OCI-LY1 (cell line): ENCODE measurements around the gene TMCC1.
A peak's percentile ranks its signal among the peaks of the same experiment; 100 is the strongest.

Source experiments
- H2AFZ ChIP-seq: fragments of 200-600 bp; sonication (generic), shearing (Covaris generic); 2 replicates; pipeline ENCODE4 v1.6.0; 2014; ENCODE audit warnings: antibody characterized with exemption, mild to moderate bottlenecking, low read length
- H3F3A ChIP-seq: fragments of 200-600 bp; sonication (generic), shearing (Covaris generic); 2 replicates; pipeline ENCODE4 v1.6.0; 2014; ENCODE audit warnings: mild to moderate bottlenecking, antibody characterized with exemption, low read length, moderate library complexity; ENCODE audit not compliant: insufficient read depth
- H3K27ac ChIP-seq: fragments of 200-600 bp; sonication (generic); 2 replicates; pipeline ENCODE4 v1.5.1; 2014; ENCODE audit warnings: low read length, mixed run types, mild to moderate bottlenecking, low read depth; ENCODE audit not compliant: poor library complexity, severe bottlenecking
- H3K27me3 ChIP-seq: fragments of 200-600 bp; sonication (generic); 2 replicates; pipeline ENCODE4 v1.6.0; 2014; ENCODE audit warnings: antibody characterized with exemption, mild to moderate bottlenecking, low read length, moderate library complexity; ENCODE audit not compliant: insufficient read depth
- H3K36me3 ChIP-seq: fragments of 200-600 bp; sonication (generic); 2 replicates; pipeline ENCODE4 v1.6.1; 2014; ENCODE audit warnings: mild to moderate bottlenecking, antibody characterized with exemption, low read length, moderate library complexity, mixed read lengths; ENCODE audit not compliant: insufficient read depth
- H3K4me1 ChIP-seq: fragments of 200-600 bp; sonication (generic); 2 replicates; pipeline ENCODE4 v1.5.1; 2014; ENCODE audit warnings: mild to moderate bottlenecking, low read length, moderate library complexity; ENCODE audit not compliant: insufficient read depth, severe bottlenecking
- H3K4me2 ChIP-seq: fragments of 200-600 bp; sonication (generic), shearing (Covaris generic); 2 replicates; pipeline ENCODE4 v1.6.1; 2014; ENCODE audit warnings: low read length
- H3K4me3 ChIP-seq: fragments of 200-600 bp; sonication (generic); 2 replicates; pipeline ENCODE4 v1.5.1; 2014; ENCODE audit warnings: low read length, low read depth, mild to moderate bottlenecking, mixed read lengths; ENCODE audit not compliant: poor library complexity, severe bottlenecking
- H3K79me2 ChIP-seq: fragments of 200-600 bp; shearing (Covaris generic); 2 replicates; pipeline ENCODE4 v1.6.1; 2016; ENCODE audit warnings: mixed run types, low read length, mixed read lengths; ENCODE audit not compliant: insufficient read depth
- H3K9ac ChIP-seq: fragments of 200-600 bp; sonication (generic), shearing (Covaris generic); 2 replicates; pipeline ENCODE4 v1.6.1; 2014; ENCODE audit warnings: mild to moderate bottlenecking, low read length, mixed read lengths
- H3K9me2 ChIP-seq: fragments of 200-600 bp; sonication (generic), shearing (Covaris generic); 2 replicates; pipeline ENCODE4 v1.6.1; 2014; ENCODE audit warnings: low read depth, mild to moderate bottlenecking, low read length, mixed read lengths
- H3K9me3 ChIP-seq: fragments of 200-600 bp; shearing (Covaris generic); 2 replicates; pipeline ENCODE4 v1.6.1; 2014; ENCODE audit warnings: low read length, mixed read lengths
- H4K20me1 ChIP-seq: fragments of 200-600 bp; sonication (generic), shearing (Covaris generic); 2 replicates; pipeline ENCODE4 v1.6.0; 2016; ENCODE audit warnings: mild to moderate bottlenecking, low read length; ENCODE audit not compliant: insufficient read depth
- EZH2 ChIP-seq: fragments of 200-600 bp; sonication (generic), shearing (Covaris generic); IDR thresholded peaks from 2 replicates; pipeline ENCODE4 v1.8.0; 2017; ENCODE audit warnings: borderline replicate concordance, mixed run types, mild to moderate bottlenecking, antibody characterized with exemption, low read length, moderate library complexity, mixed read lengths
- TF ChIP-seq, protein P1 (sequence below): fragments of 200-600 bp; sonication (generic), shearing (Covaris generic); IDR thresholded peaks from 2 replicates; pipeline ENCODE4 v1.5.1; 2017; ENCODE audit warnings: mild to moderate bottlenecking, antibody characterized with exemption, low read length, moderate library complexity, mixed read lengths

The TMCC1 gene

GRCh38 chr3:129605203-129605921 is 288.1 kb downstream of the TMCC1 start:
- no peaks in the 10 kb centered on the region for H4K20me1 ChIP-seq
- peaks cover 17% of the 10 kb centered on the region for H3K4me1 ChIP-seq
- no peak overlapping the region; the same call in 1 of the 2 replicates for H3K9ac ChIP-seq
- peaks cover 17% of the 10 kb centered on the region for H3K27me3 ChIP-seq
- no peak overlapping the region for H3K27ac ChIP-seq
- H3K9me2 ChIP-seq, result no peaks in the 10 kb centered on the region
- no peak for TF ChIP-seq EZH2
- TF ChIP-seq, protein P1, sequence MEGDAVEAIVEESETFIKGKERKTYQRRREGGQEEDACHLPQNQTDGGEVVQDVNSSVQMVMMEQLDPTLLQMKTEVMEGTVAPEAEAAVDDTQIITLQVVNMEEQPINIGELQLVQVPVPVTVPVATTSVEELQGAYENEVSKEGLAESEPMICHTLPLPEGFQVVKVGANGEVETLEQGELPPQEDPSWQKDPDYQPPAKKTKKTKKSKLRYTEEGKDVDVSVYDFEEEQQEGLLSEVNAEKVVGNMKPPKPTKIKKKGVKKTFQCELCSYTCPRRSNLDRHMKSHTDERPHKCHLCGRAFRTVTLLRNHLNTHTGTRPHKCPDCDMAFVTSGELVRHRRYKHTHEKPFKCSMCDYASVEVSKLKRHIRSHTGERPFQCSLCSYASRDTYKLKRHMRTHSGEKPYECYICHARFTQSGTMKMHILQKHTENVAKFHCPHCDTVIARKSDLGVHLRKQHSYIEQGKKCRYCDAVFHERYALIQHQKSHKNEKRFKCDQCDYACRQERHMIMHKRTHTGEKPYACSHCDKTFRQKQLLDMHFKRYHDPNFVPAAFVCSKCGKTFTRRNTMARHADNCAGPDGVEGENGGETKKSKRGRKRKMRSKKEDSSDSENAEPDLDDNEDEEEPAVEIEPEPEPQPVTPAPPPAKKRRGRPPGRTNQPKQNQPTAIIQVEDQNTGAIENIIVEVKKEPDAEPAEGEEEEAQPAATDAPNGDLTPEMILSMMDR, result 0 out of 2 replicates have a peak, but pooled peaks have one; percentile 5
- peak overlapping the region; percentile 59 for H3K4me3 ChIP-seq
- no peaks in the 10 kb centered on the region for H3F3A ChIP-seq
- H3K36me3 ChIP-seq, result no peaks in the 10 kb centered on the region
- peak overlapping the region; percentile 63 for H3K4me2 ChIP-seq
- H3K79me2 ChIP-seq, result no peaks in the 10 kb centered on the region
- H3K9me3 ChIP-seq, result no peaks in the 10 kb centered on the region
- H2AFZ ChIP-seq, result no peak overlapping the region

DNA sequence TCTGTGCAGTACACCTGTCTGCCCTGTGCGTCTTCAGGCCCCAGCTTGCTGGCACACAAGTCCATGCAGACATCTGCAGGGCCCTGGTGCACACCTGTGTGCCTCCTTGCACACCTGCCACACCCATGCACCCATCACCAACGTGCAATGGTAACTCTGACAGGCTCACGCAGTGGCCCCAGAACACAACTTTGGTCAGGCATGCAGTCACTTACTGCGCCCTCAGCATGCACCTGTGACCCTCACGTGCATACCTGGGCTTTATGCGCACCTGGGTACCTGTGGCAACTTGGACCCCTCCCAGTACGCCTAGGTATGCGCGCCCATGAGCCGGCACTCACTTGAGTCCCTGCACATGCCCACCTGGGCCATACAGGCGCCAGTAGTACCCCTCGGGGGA is 288.7 kb downstream of the TMCC1 start:
- Histone ChIP-seq H3K27ac (no peak overlapping the region), H3K36me3 (no peaks in the 10 kb centered on the region), H3K9ac (no peak overlapping the region), H2AFZ (no peak overlapping the region), H3K79me2 (no peaks in the 10 kb centered on the region), H3K9me2 (no peaks in the 10 kb centered on the region), H3K4me1 (peaks cover 17% of the 10 kb centered on the region), H3K9me3 (no peaks in the 10 kb centered on the region), H3F3A (no peaks in the 10 kb centered on the region), H3K4me2 (no peak overlapping the region), H3K27me3 (peaks cover 17% of the 10 kb centered on the region), H3K4me3 (no peak overlapping the region), H4K20me1 (no peaks in the 10 kb centered on the region)
- no peak for TF ChIP-seq EZH2
- TF ChIP-seq, protein P1, result no peak

DNA sequence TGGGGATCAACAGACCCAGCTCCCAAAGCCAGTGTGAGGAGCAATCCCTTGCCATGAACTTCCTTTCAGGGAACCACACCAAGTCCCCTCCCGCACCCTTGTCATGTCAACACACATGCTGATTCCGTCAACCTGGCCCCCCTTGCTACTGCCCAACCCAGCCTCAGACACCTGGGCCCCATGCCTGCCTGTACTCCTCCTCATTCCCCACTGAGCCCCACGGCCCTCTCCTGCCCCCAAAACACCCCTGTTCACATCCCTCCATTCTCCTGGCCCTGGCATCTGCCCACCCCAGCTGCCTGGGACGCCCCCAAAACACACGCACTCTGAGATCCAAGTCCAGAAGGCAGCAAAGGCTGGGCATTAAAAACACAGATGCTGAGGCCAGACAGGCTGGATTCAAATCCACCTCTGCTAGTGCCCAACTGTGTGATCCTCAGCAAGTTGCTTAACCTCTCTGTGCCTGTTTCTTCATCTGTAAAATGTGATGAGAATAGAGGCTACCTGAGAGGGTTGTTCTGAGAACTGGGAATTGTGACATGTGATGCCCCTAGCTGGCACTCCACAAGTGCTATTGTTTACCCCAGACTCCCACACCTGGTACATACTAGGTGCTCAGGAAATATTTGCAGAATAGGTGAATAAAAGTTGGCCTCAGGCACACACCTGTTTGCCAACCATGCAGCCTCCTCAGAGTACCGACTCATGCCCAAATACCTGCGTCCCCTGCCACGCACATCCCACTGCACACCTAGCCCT is 289.3 kb downstream of the TMCC1 start:
- no peak overlapping the region for H3K27ac ChIP-seq
- no peak overlapping the region for H3K9ac ChIP-seq
- no peaks in the 10 kb centered on the region for H3K36me3 ChIP-seq
- TF ChIP-seq EZH2, result no peak
- TF ChIP-seq, protein P1, result no peak
- H4K20me1 ChIP-seq, result no peaks in the 10 kb centered on the region
- no peak overlapping the region for H3K4me2 ChIP-seq
- H3K4me3 ChIP-seq, result no peak overlapping the region
- H3K27me3 ChIP-seq, result peaks cover 17% of the 10 kb centered on the region
- no peaks in the 10 kb centered on the region for H3K9me2 ChIP-seq
- no peaks in the 10 kb centered on the region for H3F3A ChIP-seq
- no peaks in the 10 kb centered on the region for H3K79me2 ChIP-seq
- no peaks in the 10 kb centered on the region for H3K9me3 ChIP-seq
- H3K4me1 ChIP-seq, result peaks cover 17% of the 10 kb centered on the region
- H2AFZ ChIP-seq, result no peak overlapping the region
